Peyer's patch (tissue), 4 donors: Measurements from ENCODE around the gene PRR7. TPM values are rescaled to one million over a fixed set of nuclear protein-coding genes. Genes with fewer than 3 reads are reported as not detected.

Source experiments
- DNase-seq, 3 donors: peaks; one replicate each; pipeline ENCODE4 v3.0.0-alpha.2; 2017 to 2019
- H3K27ac ChIP-seq, 4 donors: fragments of 200-600 bp; sonication (generic); one replicate each; pipeline ENCODE4 v1.5.1; 2016 to 2019
- H3K27me3 ChIP-seq, 2 donors: fragments of 200-600 bp; sonication (generic); one replicate each; pipeline ENCODE4 v1.5.1; 2019
- H3K36me3 ChIP-seq, 3 donors: fragments of 200-600 bp; sonication (generic); one replicate each; pipeline ENCODE4 v1.5.1; 2016 to 2019
- H3K4me1 ChIP-seq, 4 donors: fragments of 200-600 bp; sonication (generic); one replicate each; pipeline ENCODE4 v1.5.1; 2016 to 2019
- H3K4me3 ChIP-seq, 4 donors: fragments of 200-600 bp; sonication (generic); 1 replicate in 3 of 4; 2 replicates in 1 of 4; pipeline ENCODE4 v1.5.1; 2016 to 2019; ENCODE audit warnings: mild to moderate bottlenecking in 1 of 4
- H3K9me3 ChIP-seq, 4 donors: fragments of 200-600 bp; sonication (generic); one replicate each; pipeline ENCODE4 v1.5.1; 2016 to 2019; ENCODE audit warnings: mild to moderate bottlenecking in 1 of 4
- POLR2A ChIP-seq, 2 donors: fragments of 450-650 bp; IDR thresholded peaks; one replicate each; pipeline ENCODE4 v1.5.1; 2017; ENCODE audit warnings: antibody characterized with exemption in 2 of 2, mild to moderate bottlenecking in 2 of 2, moderate library complexity in 2 of 2
- total RNA-seq, 4 donors: library from RNA; depleted of rRNA; stranded (reverse); fragments of >200 nt; gene quantifications; one replicate each; pipeline ENCODE4 v1.1.0, GENCODE V29; 2016
- TF ChIP-seq, protein P1 (sequence below), 6 experiments: fragments of 450-650 bp in 4 of 6; fragments of 200-600 bp in 2 of 6; sonication (generic) in 1 of 6; IDR thresholded peaks; one replicate each; pipeline ENCODE4 v1.5.1; 2017 to 2019; ENCODE audit warnings: antibody characterized with exemption in 6 of 6, mild to moderate bottlenecking in 3 of 6, moderate library complexity in 1 of 6

Gene PRR7
- total RNA-seq, 4 donors from 2014 or later: 0.70 to 2.2 (median 1.9) TPM; not detected in 1

- no peak for DNase-seq
- Histone ChIP-seq H3K9me3 (no peaks in the 10 kb centered on the region), H3K4me1 (no peaks in the 10 kb centered on the region), H3K27ac (no peak overlapping the region), H3K27me3 (no peaks in the 10 kb centered on the region), H3K4me3 (no peak overlapping the region), H3K36me3 (peaks cover 0 to 19% (median 0%) of the 10 kb centered on the region in 3 donors)
- TF ChIP-seq, protein P1, sequence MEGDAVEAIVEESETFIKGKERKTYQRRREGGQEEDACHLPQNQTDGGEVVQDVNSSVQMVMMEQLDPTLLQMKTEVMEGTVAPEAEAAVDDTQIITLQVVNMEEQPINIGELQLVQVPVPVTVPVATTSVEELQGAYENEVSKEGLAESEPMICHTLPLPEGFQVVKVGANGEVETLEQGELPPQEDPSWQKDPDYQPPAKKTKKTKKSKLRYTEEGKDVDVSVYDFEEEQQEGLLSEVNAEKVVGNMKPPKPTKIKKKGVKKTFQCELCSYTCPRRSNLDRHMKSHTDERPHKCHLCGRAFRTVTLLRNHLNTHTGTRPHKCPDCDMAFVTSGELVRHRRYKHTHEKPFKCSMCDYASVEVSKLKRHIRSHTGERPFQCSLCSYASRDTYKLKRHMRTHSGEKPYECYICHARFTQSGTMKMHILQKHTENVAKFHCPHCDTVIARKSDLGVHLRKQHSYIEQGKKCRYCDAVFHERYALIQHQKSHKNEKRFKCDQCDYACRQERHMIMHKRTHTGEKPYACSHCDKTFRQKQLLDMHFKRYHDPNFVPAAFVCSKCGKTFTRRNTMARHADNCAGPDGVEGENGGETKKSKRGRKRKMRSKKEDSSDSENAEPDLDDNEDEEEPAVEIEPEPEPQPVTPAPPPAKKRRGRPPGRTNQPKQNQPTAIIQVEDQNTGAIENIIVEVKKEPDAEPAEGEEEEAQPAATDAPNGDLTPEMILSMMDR (IDR thresholded peaks at IDR 0.05): no peak
- no peak for TF ChIP-seq POLR2A (IDR thresholded peaks at IDR 0.05)
These were observed 18.4 kb downstream of the PRR7 start for GRCh38 chr5:177465044-177465443.

- H3K27ac ChIP-seq: no peak overlapping the region
- no peak for TF ChIP-seq POLR2A (IDR thresholded peaks at IDR 0.05)
- TF ChIP-seq, protein P1 (IDR thresholded peaks at IDR 0.05): no peak
- DNase-seq: no peak
- H3K4me3 ChIP-seq: no peak overlapping the region
- H3K27me3 ChIP-seq: no peaks in the 10 kb centered on the region
- H3K36me3 ChIP-seq: peaks cover 0 to 19% (median 0%) of the 10 kb centered on the region in 3 donors
- H3K9me3 ChIP-seq: no peaks in the 10 kb centered on the region
- H3K4me1 ChIP-seq: peaks cover 0 to 7% (median 0%) of the 10 kb centered on the region in 4 donors
These were observed 20.2 kb downstream of the PRR7 start for GRCh38 chr5:177466861-177467260.

DNA sequence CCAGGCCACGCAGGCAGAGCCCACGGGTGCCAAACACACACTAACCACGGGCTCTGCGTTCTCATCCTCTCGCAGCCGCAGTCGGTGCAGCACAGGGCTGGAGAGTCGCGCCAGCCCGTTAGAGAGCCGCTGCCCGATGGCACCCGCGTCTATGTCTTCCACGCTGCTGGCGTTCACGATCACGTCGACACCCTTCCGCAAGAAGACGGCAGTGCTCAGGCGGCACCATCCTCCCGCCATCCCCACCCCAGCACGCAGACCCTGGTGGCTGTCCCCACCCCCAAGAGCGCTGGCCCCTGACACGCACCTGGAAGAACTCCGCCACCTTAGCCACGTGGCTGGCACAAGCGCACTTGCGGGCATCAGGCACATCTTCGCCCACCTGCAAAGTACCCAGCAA is 20.8 kb downstream of the PRR7 start:
- H3K27ac ChIP-seq: no peak overlapping the region
- H3K9me3 ChIP-seq: no peaks in the 10 kb centered on the region
- peaks cover 0 to 13% (median 5%) of the 10 kb centered on the region in 4 donors for H3K4me1 ChIP-seq
- TF ChIP-seq, protein P1 (IDR thresholded peaks at IDR 0.05): no peak
- TF ChIP-seq POLR2A (IDR thresholded peaks at IDR 0.05): no peak
- peaks cover 0 to 19% (median 0%) of the 10 kb centered on the region in 3 donors for H3K36me3 ChIP-seq
- no peak for DNase-seq
- no peaks in the 10 kb centered on the region for H3K27me3 ChIP-seq
- H3K4me3 ChIP-seq: no peak overlapping the region

- DNase-seq: no peak
- Histone ChIP-seq H3K36me3 (peaks cover 0 to 19% (median 0%) of the 10 kb centered on the region in 3 donors), H3K27me3 (no peaks in the 10 kb centered on the region), H3K4me1 (peaks cover 0 to 17% (median 8%) of the 10 kb centered on the region in 4 donors), H3K27ac (no peak overlapping the region), H3K9me3 (no peaks in the 10 kb centered on the region), H3K4me3 (no peak overlapping the region)
- TF ChIP-seq, protein P1 (IDR thresholded peaks at IDR 0.05): no peak
- TF ChIP-seq POLR2A (IDR thresholded peaks at IDR 0.05): no peak
These were observed 21.7 kb downstream of the PRR7 start for GRCh38 chr5:177468329-177468684.

GRCh38 chr5:177468685-177469628 is 22.3 kb downstream of the PRR7 start:
- H3K4me3 ChIP-seq: no peak overlapping the region
- no peaks in the 10 kb centered on the region for H3K27me3 ChIP-seq
- no peak for DNase-seq
- H3K4me1 ChIP-seq: peaks cover 0 to 20% (median 10%) of the 10 kb centered on the region in 4 donors
- no peak for TF ChIP-seq POLR2A (IDR thresholded peaks at IDR 0.05)
- TF ChIP-seq, protein P1 (IDR thresholded peaks at IDR 0.05): no peak
- no peak overlapping the region for H3K27ac ChIP-seq
- no peaks in the 10 kb centered on the region for H3K9me3 ChIP-seq
- peaks cover 0 to 19% (median 0%) of the 10 kb centered on the region in 3 donors for H3K36me3 ChIP-seq
